Activated T-cell treated with anti-CD3 and anti-CD28 coated beads, Interleukin-2, amount 50 U/mL, for 24 hours (primary cell): ENCODE data around the gene KCNQ1.

Experiments
- DNase-seq: peaks from one replicate; pipeline ENCODE4 v3.0.0-alpha.2; 2020
- H3K27ac Mint-ChIP-seq: 2 replicates; pipeline ENCODE4 v1.8.0; 2020; ENCODE audit warnings: mild to moderate bottlenecking, mixed read lengths
- H3K27me3 Mint-ChIP-seq: 2 replicates; pipeline ENCODE4 v1.8.0; 2020; ENCODE audit warnings: mixed read lengths
- H3K36me3 Mint-ChIP-seq: 2 replicates; pipeline ENCODE4 v1.8.0; 2020; ENCODE audit warnings: low read depth, mixed read lengths
- H3K4me1 Mint-ChIP-seq: 2 replicates; pipeline ENCODE4 v1.8.0; 2020; ENCODE audit warnings: low read depth, mixed read lengths
- H3K4me3 Mint-ChIP-seq: 2 replicates; pipeline ENCODE4 v1.8.0; 2020; ENCODE audit warnings: mild to moderate bottlenecking, moderate library complexity, mixed read lengths
- H3K9me3 Mint-ChIP-seq: 2 replicates; pipeline ENCODE4 v1.8.0; 2020; ENCODE audit warnings: mixed read lengths

KCNQ1 gene

DNA sequence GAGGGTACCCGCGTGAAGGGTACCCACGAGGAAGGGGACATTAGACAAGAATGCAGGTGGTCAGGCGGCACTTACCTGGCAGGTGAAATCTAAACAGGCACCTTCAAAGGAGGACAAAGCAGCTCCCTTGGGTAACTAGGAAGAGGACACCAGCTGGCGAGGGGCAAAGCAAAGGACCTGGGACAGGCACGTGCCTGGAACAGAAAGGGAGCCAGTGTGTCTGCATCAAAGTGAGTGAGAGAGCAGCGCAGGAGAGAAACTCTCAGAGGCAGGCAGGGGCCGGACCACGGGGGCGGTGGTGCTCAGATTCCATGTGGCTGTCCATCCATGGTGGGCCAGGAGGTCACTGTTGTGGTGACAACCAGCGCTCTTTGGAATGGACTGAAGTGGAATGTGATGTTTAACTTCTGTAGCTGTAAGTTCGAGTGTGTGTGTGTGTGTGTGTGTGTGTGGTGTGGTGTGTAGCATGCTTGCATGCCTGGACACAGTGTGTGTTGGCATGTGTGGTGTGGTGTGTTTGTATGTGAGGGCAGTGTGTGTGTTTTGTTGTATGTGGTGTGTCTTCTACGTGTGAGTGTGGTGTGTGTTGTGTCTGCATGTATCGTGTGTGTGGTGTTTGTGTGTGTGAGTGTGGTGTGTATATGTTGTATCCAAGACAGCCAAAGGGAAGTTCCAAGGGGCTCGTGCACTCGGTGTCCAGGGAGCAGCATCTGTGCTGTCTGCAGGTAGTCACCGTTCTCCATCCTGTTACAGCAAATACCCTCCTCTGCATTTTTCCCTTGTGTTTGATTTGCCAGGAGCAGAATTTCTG lies 354.3 kb downstream of the KCNQ1 start:
- no peaks in the 10 kb centered on the region for H3K4me1 Mint-ChIP-seq
- no peaks in the 10 kb centered on the region for H3K36me3 Mint-ChIP-seq
- no peaks in the 10 kb centered on the region for H3K27me3 Mint-ChIP-seq
- H3K27ac Mint-ChIP-seq = no peak overlapping the region
- peak; percentile 11 for DNase-seq
- H3K9me3 Mint-ChIP-seq = no peaks in the 10 kb centered on the region
- no peak overlapping the region for H3K4me3 Mint-ChIP-seq

DNA sequence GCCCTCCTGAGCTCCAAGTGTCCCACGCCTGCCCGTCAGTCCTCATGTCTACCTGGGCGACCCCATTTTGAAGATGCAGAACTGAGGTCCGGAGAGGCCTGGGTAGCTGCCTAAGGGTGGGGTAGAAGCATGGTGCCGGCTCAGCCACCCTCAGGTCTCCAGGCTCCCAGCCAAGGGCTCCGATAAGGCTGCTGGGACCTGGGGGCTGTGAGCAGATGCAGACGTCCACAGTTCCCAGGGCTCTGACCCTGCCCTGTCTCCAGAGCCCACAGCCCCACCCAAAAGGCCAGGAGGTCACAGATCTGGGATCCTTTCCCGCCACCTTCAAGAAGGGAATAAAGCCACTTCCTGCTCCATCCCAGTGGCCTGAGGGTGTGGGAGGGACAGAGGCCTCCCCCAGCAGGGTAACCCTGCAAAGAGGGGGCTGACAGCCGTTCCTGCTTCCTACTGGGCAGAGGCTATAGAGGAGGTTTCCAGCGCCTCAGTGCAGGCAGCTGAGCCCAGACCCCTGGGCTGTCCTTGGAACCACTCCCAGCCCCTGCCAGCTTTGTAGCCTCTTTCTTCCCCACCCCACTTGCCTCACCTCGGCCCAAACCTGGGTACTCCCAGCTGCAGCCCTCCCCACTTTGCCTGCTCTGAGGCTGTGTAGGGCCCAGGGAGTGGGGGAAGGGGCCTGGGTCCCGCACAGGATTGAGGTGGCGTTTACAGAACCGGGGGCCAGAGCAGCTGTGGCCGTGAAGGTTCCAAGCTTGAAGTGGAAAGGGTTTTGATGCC lies 355.3 kb downstream of the KCNQ1 start:
- Mint-ChIP-seq H3K27me3 (no peaks in the 10 kb centered on the region), H3K36me3 (no peaks in the 10 kb centered on the region), H3K4me1 (no peaks in the 10 kb centered on the region), H3K27ac (no peak overlapping the region), H3K9me3 (no peaks in the 10 kb centered on the region), H3K4me3 (no peak overlapping the region)
- DNase-seq = peak; percentile 11

DNA sequence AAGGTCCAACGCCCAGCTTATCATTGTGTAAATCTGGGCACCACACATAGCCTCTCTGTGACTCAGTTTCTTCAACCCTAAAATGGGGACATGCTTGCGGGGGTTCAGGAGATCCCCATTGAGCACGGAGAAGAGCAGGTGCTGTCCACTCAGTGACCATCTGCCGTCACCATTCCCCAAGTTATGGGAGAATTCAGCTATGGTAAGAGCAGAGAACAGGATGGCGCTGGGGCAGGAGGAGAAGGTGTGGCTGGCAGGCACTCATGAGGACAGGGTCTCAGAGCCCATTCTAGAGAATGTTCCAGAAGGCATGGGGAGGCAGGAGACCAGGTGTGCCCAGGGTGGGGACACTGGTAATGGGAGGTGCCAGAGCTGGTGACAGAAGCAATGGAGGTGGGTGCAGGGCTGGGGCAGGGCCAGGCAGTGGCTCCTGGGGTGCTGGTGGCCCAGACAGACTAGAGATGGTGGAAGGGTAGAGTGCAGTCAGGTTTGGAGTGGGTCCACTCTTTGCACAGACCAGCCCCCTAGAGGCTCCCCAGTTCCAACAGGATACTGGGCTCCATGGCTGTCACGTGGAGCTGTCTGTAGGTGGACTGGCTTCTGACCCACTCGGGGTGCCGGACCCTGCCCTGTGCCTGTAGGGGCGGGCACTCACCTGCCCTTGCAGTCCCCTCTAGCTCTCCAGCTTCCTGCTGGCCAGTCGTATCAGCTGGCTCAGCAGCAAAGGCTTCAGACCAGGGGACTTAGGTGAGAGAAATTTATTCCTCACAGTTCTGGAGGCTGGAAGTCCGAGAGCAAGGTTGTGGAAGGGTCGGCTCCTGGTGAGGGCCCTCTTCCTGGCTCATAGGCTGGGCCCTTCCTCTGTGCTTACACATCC lies 356.1 kb downstream of the KCNQ1 start:
- Mint-ChIP-seq H3K36me3 (no peaks in the 10 kb centered on the region), H3K27me3 (no peaks in the 10 kb centered on the region), H3K27ac (no peak overlapping the region), H3K4me1 (no peaks in the 10 kb centered on the region), H3K4me3 (no peak overlapping the region), H3K9me3 (no peaks in the 10 kb centered on the region)
- peak; percentile 21 for DNase-seq

DNA sequence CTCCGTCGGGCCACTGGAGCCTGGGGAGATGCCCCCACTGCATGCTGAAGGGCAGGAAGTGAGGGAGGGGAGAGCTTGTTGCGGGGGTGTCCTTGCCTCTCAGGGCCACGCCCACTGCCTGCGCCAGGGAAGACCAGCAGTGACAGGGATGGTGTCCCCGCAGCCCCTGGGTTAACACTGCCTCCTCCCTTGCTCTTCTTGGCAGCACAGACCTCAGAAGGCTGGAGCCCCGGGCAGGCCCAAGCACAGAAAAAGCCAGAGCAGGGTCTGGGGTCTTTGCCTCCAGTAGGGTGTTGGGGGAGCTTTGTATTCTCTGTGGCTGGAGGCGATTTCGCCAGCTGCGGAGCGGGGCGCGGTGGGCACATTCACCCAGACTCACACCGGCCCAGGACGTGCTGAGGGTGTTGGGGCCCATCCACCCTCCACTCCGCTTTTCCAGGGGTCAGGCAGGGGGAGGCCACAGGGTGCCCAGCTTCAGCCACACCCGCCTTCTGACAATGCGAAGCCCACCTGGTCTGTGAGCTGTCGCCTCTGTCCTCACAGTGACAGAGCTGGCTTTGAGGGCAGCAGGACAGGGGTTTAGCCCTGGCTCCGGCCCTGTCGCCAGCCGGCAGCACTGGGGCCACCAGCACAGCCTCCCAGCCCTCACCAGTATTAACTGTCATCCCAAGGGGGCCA lies 357.0 kb downstream of the KCNQ1 start:
- Mint-ChIP-seq H3K4me1 (no peaks in the 10 kb centered on the region), H3K36me3 (no peaks in the 10 kb centered on the region), H3K27me3 (no peaks in the 10 kb centered on the region), H3K4me3 (no peak overlapping the region), H3K9me3 (no peaks in the 10 kb centered on the region), H3K27ac (no peak overlapping the region)
- DNase-seq = peak; percentile 19

DNA sequence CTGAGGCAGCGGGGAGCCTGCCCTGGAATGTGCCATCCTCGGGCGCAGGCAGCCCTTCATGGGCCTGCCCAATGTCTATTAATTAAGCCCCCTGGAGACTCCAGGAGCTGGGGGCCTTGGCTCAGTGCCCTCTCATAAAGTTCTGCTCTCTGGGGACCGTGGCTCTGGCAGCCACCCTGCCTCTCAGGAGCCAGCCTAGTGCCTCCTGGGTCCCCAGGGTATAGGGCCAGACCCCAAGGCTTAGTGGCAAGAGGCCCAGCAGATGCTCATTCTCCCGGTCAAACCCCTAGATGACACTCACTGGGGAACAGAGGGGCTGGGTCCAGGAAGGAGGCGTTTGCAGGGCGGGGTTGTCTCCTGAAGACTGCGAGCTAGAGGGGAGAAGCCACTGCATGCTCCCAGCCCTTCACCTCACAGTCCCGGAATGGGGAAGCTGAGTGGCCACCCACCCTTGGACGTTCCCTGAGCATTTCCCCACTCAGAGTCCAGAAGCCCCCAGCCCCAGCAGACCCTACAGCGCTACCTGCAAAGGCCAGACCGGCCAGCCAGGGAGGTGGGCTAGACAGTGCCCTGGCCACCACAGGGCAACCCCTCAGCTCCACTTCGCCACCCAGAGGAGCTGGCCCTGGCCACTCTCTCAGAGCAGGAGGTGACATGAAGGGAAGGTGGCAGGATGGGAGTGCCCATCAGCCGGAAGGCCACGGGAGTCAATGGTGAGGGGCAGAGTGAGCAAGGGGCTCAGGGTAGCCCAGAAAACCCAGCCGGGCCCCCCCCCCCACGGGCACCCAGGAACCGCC lies 357.8 kb downstream of the KCNQ1 start:
- no peak overlapping the region for H3K4me3 Mint-ChIP-seq
- no peak overlapping the region for H3K27ac Mint-ChIP-seq
- no peaks in the 10 kb centered on the region for H3K4me1 Mint-ChIP-seq
- DNase-seq = peak; percentile 18
- H3K9me3 Mint-ChIP-seq = no peaks in the 10 kb centered on the region
- H3K36me3 Mint-ChIP-seq = no peaks in the 10 kb centered on the region
- no peaks in the 10 kb centered on the region for H3K27me3 Mint-ChIP-seq

DNA sequence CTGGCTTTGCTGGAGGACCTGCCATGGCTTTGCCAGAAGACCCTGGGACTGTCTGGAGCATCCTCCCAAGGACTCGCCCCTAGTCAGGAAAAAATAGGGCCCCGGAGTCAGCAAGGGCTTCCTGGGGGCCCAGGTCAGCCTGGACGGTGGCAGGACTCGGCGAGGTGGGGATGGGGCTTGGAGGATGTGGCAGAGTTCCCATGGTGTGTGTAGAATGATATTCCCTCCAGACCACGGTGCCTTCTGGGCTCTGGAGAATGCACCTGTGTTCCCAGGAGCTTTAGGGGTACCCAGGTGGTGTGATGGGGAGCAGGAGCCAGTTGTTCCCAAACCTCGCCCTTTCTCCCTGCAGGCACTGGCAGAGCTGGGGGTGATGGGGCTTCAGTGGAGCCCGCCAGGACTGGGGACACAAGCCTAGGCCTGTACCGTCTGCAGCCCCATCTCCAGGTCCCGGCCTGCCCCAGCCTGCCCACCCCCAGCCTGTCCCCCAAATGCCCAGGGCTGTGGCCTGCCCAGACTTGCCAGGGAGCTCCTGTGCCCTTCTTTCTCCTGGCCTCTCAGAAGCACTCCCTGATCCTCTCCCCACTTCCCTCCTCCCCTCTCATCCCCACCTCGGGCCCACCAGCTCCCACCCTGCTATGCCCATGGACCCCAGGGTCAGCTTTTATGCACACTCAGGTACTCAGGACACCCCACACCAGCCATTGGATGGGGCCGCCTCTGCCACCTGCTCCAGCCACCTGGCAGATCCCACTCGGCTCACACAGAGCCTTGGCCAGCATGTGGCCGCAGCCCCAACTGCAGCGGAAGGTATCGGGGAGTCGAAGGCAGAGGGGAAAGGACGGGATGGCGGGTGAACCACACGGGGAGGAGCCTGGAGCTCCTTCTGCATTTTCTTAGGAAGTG lies 358.6 kb downstream of the KCNQ1 start:
- H3K4me3 Mint-ChIP-seq = no peak overlapping the region
- H3K9me3 Mint-ChIP-seq = no peaks in the 10 kb centered on the region
- DNase-seq = peak; percentile 18
- H3K27me3 Mint-ChIP-seq = no peaks in the 10 kb centered on the region
- no peaks in the 10 kb centered on the region for H3K4me1 Mint-ChIP-seq
- H3K27ac Mint-ChIP-seq = no peak overlapping the region
- H3K36me3 Mint-ChIP-seq = no peaks in the 10 kb centered on the region

DNA sequence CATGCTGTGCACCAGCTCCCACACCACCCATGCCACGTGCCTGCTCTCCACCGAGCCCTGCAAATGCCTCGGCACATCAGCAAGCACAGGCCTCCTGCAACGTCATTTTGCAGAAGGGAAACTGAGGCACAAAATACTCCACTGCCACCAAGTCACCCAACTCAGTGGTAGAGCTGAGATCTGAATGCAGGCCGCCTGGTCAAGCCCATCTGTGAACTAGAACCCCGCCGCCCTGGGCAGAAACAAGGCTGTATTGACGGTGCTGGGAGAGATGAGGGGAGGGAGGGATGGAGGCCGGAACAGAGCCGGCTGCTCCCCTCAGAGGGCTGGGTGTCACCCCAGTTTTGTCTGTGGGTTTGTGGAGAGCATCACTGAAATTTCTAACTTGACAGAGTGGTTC lies 359.4 kb downstream of the KCNQ1 start:
- Mint-ChIP-seq H3K36me3 (no peaks in the 10 kb centered on the region), H3K27me3 (no peaks in the 10 kb centered on the region), H3K9me3 (no peaks in the 10 kb centered on the region), H3K27ac (no peak overlapping the region), H3K4me3 (no peak overlapping the region), H3K4me1 (peaks cover 4% of the 10 kb centered on the region)
- no peak for DNase-seq

DNA sequence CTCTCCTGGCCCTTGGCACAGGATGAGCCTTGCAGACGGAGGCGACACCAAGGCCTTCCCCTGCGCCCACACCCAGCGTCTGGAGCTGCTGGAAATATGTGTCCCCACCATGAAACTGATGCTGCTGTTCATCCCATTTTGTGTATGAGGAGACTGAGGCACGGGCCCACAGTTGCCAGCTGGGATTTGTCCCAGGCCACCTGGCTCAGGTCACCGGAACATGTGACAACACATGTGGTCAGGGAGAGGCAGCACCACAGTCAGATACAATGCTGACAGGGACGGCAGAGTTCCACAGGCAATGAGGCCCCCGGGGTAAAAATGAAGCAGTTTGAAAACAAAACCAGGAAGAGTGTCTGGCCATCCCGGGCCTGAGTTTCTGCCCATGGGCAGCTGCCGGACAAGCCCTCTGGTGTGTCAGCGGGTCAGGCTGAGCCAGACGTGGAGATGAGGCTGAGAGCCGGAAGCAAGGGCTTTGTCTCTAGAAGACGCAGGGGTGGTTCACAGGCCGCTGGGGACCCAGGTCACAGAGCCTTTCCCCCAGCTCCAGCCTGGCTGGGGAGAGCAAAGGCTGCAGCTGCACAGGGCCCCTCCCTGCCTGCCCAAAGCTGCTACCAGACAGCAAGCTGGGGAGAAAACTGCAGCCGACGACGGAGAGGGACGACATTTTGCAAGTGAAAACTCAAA lies 360.0 kb downstream of the KCNQ1 start:
- Mint-ChIP-seq H3K4me3 (no peak overlapping the region), H3K36me3 (no peaks in the 10 kb centered on the region)
- peak; percentile 15 for DNase-seq

DNA sequence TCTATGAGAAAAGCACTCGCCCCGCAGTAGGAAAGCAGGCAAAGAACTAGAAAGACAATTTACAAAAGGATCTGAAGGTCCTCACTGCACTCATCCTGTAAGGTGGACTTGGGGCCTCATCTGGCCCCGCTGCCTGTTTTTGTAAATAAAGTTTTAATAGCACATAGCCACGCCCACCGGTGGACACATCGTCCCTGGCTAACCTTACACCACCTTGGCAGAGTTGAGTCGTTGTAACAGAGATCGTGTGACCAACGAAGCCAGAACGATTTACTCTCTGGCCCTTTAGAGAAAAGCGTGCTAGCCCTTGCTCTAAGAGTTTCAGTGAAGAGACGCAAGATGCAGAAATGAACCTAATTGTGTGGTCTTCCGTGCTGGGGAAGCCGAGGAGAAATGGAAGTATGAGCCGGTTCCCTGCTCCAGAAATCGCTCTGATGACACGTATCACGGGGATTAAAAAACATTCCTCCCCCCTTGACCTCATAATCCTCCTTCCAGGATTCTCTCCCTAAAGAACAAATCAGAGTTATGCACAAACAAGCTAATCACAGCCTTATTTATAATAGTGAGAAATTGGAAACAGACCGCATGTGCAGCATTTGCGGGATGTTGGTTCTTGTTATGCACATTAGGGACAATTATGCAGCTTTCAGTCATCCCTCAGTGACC lies 360.7 kb downstream of the KCNQ1 start:
- Mint-ChIP-seq H3K27me3 (no peaks in the 10 kb centered on the region), H3K27ac (no peak overlapping the region), H3K9me3 (no peaks in the 10 kb centered on the region), H3K4me3 (no peak overlapping the region), H3K4me1 (peaks cover 9% of the 10 kb centered on the region), H3K36me3 (no peaks in the 10 kb centered on the region)
- no peak for DNase-seq

More for the DNA sequence above, 360.0 kb downstream of the KCNQ1 start:
- peaks cover 9% of the 10 kb centered on the region for H3K4me1 Mint-ChIP-seq
- H3K27ac Mint-ChIP-seq = no peak overlapping the region
- H3K9me3 Mint-ChIP-seq = no peaks in the 10 kb centered on the region
- H3K27me3 Mint-ChIP-seq = no peaks in the 10 kb centered on the region

DNA sequence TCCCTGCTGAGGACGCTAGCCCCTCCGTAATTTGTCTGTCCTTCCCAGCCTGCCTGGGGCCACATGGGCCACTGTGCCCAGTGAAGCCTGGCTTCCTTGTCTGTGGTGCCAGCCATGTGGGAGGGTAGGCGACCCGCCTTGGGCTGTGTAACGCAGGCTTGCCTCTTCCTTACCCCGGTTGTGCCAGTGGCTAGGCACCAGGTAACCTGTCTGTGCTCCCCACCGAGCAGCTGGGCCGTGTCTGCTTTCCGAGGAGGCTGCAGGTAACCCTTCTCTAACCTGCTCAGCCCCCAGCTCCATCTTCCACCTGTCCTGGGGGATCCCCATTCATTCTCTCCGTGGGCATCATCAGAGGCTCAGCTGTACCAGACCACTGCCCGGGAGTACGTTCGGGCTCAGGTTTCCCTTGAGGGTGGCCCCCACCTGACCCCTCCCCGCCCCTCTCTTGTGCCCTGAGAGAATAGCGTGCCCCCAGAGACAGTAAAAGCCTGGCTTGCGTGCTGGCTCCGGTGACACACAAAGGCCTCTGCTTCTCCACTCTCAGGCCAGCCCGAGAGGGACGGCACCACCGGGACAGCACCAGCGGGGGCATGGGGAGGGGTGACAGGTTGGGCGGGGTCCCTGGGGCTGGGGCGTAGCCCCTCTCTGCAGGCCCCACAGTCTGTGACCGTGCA lies 361.7 kb downstream of the KCNQ1 start:
- peak; percentile 13 for DNase-seq
- H3K9me3 Mint-ChIP-seq = no peaks in the 10 kb centered on the region

DNA sequence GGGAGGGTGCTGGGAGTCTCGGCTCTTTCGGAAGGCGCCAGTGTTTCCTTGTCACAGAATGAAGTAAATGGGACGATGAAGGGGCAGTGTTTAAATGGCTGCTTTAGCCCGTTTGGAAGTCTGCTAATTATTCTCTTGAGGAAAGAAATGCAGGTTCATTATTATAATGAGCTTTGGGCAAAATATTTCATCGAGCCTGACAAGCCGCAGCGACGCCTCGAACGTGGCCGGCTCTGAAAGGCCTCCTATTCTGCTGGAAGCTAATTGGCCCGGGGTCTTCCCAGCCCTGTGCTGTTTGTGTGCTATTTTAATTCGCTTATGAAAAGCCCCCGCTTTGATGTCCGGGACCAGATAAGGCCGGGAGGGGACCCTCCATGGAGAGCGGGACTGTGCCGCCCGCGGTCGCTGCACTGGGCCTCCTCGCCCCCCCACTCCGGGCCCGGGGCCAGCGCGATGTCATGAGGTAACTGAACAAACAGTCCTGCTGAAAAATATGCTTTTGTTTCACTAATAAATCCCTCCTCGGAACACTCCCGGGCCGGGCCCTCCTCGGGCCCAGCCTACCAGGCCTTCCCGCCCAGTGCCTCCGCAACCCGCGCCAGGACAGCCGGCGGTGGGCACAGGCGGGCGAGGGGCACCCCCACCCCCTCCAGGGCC lies 362.3 kb downstream of the KCNQ1 start:
- Mint-ChIP-seq H3K27me3 (no peaks in the 10 kb centered on the region), H3K4me1 (peaks cover 14% of the 10 kb centered on the region), H3K9me3 (no peaks in the 10 kb centered on the region), H3K4me3 (no peak overlapping the region), H3K36me3 (no peaks in the 10 kb centered on the region), H3K27ac (no peak overlapping the region)
- no peak for DNase-seq

More for the DNA sequence above, 361.7 kb downstream of the KCNQ1 start:
- Mint-ChIP-seq H3K36me3 (no peaks in the 10 kb centered on the region), H3K4me3 (no peak overlapping the region), H3K27me3 (no peaks in the 10 kb centered on the region), H3K4me1 (peaks cover 10% of the 10 kb centered on the region), H3K27ac (no peak overlapping the region)
